Calu3 (cell line): ENCODE data around the gene RSPO4. TPM values are rescaled to one million over a fixed set of nuclear protein-coding genes. Genes with fewer than 3 reads are reported as not detected.

Source experiments
- BruUV-seq: library from RNA; stranded (reverse); fragments of 400-500 nt; replicated peaks from 2 replicates; lab custom pipeline; 2021; lab: Mats Ljungman, UMichigan
- CTCF ChIA-PET: fragments of 300-600 bp; sonication (Branson Sonifier 250); formaldehyde crosslinking; loops from one replicate; lab custom pipeline; 2022; ENCODE audit warnings: antibody characterized with exemption; lab: Charles Lee
- DNase-seq: peaks from one replicate; pipeline ENCODE4 v3.0.0; 2022
- H3K27ac Mint-ChIP-seq: one replicate; pipeline ENCODE4 v1.8.0; 2022; ENCODE audit warnings: mixed read lengths; ENCODE audit not compliant: unreplicated experiment
- H3K27me3 Mint-ChIP-seq: one replicate; pipeline ENCODE4 v1.8.0; 2022; ENCODE audit warnings: mixed read lengths; ENCODE audit not compliant: unreplicated experiment
- H3K36me3 Mint-ChIP-seq: one replicate; pipeline ENCODE4 v1.8.0; 2022; ENCODE audit warnings: mild to moderate bottlenecking, moderate library complexity, mixed read lengths; ENCODE audit not compliant: insufficient read depth, unreplicated experiment
- H3K4me1 Mint-ChIP-seq: one replicate; pipeline ENCODE4 v1.8.0; 2022; ENCODE audit warnings: mild to moderate bottlenecking, low read depth, mixed read lengths; ENCODE audit not compliant: unreplicated experiment
- H3K4me3 Mint-ChIP-seq: one replicate; pipeline ENCODE4 v1.8.0; 2022; ENCODE audit warnings: mild to moderate bottlenecking, low read depth, moderate library complexity, mixed read lengths; ENCODE audit not compliant: unreplicated experiment
- H3K9me3 Mint-ChIP-seq: one replicate; pipeline ENCODE4 v1.8.0; 2022; ENCODE audit warnings: low read depth, mixed read lengths; ENCODE audit not compliant: unreplicated experiment
- intact Hi-C: fragments of 100-400 bp; cut with micrococcal nuclease; formaldehyde crosslinking; loops from one replicate; pipeline ENCODE4 v1.10.0; 2022; ENCODE audit not compliant: unreplicated experiment
- total RNA-seq: library from RNA; stranded (reverse); gene quantifications from 2 replicates; pipeline ENCODE4 v1.2.3, GENCODE V29; 2022
- TF ChIP-seq, protein P1 (sequence below): fragments of 200-600 bp; IDR thresholded peaks from one replicate; pipeline ENCODE4 v1.8.0; 2022; ENCODE audit warnings: antibody characterized with exemption; ENCODE audit not compliant: unreplicated experiment

The RSPO4 gene
- total RNA-seq, 1 experiment from 2014 or later, result not detected

DNA sequence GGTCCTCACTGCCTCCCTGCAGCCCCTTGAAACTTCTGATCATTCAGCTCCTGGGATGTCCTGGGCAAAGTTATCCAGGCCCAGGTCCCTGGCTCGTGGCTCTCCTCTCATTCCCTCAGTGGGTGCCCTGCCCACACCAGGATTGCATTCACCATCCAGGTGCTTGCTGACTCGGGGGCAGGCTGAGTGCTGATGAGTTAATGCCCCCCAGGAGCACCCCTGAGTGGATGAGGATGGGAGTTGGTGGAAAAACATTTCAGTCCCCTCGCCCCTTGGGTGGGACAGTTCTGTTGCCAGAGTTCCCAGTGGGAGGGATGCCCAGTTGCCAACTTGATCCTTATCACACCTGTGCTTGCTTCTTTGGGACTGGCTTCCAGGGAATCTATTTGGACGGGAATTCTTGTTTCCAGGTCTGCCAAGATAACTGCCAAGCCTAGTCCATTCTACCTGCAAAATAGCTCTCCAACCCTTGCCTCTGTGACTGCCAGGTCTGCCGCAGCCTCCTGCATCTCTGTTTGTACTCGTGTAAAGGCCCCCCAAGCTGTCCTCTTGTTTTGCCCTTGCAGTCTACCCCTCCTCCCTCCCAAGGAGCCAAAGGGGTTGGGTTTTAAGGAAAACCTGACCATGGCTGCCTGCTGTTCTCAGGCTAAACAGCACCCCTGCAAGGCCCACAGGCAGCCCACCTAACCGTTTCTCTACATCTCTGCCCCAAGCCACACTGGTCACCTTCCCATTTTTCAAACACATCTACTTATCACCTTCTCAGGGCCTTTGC lies 11.6 kb upstream of the RSPO4 start:
- Mint-ChIP-seq H3K27ac (no peak overlapping the region), H3K4me3 (no peak overlapping the region), H3K4me1 (no peaks in the 10 kb centered on the region), H3K36me3 (no peaks in the 10 kb centered on the region), H3K9me3 (no peaks in the 10 kb centered on the region), H3K27me3 (peaks cover 98% of the 10 kb centered on the region)
- BruUV-seq, result no TSS peak
- intact Hi-C loops, result no loop called here
- TF ChIP-seq, protein P1, sequence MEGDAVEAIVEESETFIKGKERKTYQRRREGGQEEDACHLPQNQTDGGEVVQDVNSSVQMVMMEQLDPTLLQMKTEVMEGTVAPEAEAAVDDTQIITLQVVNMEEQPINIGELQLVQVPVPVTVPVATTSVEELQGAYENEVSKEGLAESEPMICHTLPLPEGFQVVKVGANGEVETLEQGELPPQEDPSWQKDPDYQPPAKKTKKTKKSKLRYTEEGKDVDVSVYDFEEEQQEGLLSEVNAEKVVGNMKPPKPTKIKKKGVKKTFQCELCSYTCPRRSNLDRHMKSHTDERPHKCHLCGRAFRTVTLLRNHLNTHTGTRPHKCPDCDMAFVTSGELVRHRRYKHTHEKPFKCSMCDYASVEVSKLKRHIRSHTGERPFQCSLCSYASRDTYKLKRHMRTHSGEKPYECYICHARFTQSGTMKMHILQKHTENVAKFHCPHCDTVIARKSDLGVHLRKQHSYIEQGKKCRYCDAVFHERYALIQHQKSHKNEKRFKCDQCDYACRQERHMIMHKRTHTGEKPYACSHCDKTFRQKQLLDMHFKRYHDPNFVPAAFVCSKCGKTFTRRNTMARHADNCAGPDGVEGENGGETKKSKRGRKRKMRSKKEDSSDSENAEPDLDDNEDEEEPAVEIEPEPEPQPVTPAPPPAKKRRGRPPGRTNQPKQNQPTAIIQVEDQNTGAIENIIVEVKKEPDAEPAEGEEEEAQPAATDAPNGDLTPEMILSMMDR, result no peak
- CTCF ChIA-PET, result interaction anchor here (0.7 kb wide), 1 partner anchor 82 kb away, joined by 3 read pairs; no protein-coding TSS in a partner anchor
- no peak for DNase-seq

DNA sequence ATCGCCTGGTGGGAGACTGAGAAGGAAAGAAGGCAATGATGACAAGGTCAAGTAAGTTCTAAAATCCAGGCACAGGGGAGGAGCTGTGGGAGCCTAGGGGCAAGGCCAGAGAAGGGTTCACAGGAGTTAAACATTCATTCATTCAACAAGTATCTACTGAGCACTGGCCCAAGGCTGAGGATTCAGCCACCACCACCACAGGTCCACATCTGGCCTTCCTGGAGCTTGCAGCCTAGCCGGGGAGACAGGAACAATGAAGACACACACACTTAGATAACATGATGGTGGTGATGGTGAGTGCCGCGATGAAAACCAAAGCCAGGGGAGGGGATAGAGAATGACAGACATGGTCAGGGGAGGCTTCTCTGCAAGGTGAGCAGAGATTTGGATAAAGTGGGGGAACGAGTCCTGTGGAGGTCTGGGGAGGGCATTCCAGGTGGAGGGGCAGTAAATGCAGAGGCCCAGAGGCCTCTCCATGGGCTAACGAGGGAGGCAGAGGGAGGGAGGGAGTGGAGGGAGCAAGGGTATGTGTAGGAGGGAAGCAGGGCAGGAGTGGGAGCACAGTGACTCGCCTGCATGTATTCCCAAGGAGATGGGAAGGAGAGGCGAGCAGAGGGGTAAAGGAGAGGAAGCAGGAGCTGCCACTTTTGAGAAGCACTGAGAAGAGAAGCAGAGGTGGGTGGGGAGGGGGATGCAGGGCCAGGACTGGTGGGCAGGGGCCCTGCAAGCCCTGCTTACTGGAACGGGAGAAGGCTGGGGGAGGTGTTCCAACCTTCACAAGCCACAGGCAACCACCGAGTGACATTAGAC lies 10.5 kb upstream of the RSPO4 start:
- TF ChIP-seq, protein P1, result no peak
- Mint-ChIP-seq H3K4me1 (no peaks in the 10 kb centered on the region), H3K9me3 (no peaks in the 10 kb centered on the region), H3K36me3 (no peaks in the 10 kb centered on the region), H3K4me3 (no peak overlapping the region), H3K27me3 (peaks cover 86% of the 10 kb centered on the region), H3K27ac (no peak overlapping the region)
- no TSS peak for BruUV-seq
- intact Hi-C loops, result no loop called here
- CTCF ChIA-PET, result interaction anchor here (0.7 kb wide), 1 partner anchor 83 kb away, joined by 3 read pairs; no protein-coding TSS in a partner anchor
- DNase-seq, result no peak

DNA sequence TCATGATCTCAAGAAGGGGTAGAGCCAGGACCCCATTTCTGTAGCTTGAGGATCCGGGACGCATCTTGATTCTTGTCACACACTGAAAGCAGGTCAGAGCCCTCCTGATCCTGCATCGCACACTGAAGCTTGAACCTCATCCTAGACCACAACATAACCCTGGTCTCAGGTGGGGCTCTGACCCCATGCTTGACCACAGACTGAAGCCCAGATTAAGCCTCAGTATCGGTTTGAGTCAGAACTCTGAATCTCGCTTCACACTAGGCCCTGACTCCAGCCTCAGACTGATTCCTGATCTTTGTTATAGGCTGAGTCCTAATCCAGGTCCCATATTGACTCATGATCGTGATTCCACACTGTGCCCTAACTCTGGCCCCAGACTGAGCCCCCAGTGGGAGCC lies 8.5 kb upstream of the RSPO4 start:
- no TSS peak for BruUV-seq
- peaks cover 67% of the 10 kb centered on the region for H3K27me3 Mint-ChIP-seq
- intact Hi-C loops, result no loop called here
- H3K9me3 Mint-ChIP-seq, result no peaks in the 10 kb centered on the region
- no peak overlapping the region for H3K4me3 Mint-ChIP-seq
- no peaks in the 10 kb centered on the region for H3K4me1 Mint-ChIP-seq
- H3K27ac Mint-ChIP-seq, result no peak overlapping the region
- TF ChIP-seq, protein P1, result no peak
- CTCF ChIA-PET, result interaction anchor here (0.6 kb wide), 1 partner anchor 193 kb away, joined by 3 read pairs; the partner anchor contains the start of gene C20orf202
- no peak for DNase-seq
- H3K36me3 Mint-ChIP-seq, result no peaks in the 10 kb centered on the region

DNA sequence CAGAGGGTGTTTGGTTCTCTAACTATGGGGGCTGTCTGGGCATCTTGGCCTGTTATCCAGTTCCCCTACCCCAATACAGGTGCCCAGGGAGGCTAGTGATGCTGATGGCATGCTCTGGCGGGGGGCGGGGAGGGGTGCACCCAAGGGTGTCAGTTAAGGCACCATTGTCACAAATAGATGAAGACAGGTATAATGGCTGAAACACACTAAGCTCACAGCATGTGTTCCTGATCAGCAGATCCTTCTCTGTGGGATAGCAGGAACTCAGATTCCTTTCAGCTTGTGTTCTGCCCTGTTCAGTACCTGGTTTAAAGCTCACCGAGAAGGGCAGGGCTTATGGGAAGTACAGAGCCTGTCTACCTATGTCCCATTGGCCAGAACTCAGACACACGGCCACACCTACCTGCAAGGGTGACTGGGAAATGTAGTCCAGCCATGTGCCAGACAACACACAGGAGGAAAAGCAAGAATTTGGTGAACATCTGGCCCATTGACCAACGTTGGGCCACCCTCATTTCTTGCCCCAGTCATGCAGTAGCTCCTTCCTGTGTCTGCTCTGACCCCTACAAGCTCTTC lies 3.4 kb upstream of the RSPO4 start:
- DNase-seq, result peak; percentile 44
- intact Hi-C loops, result no loop called here
- TF ChIP-seq, protein P1, result no peak
- Mint-ChIP-seq H3K4me3 (no peak overlapping the region), H3K4me1 (peaks cover 10% of the 10 kb centered on the region), H3K9me3 (no peaks in the 10 kb centered on the region), H3K27ac (no peak overlapping the region), H3K27me3 (peaks cover 65% of the 10 kb centered on the region), H3K36me3 (peaks cover 4% of the 10 kb centered on the region)
- CTCF ChIA-PET, result no interaction called here
- BruUV-seq, result no TSS peak
